Bronchial epithelial cell (primary cell): Measurements from ENCODE around the gene NDUFB7. TPM values are rescaled to one million over a fixed set of nuclear protein-coding genes. Genes with fewer than 3 reads are reported as not detected.
A peak's percentile ranks its signal among the peaks of the same experiment; 100 is the strongest.

Source experiments
- DNase-seq: peaks from one replicate; pipeline ENCODE4 v3.0.0-alpha.2; 2010; ENCODE audit warnings: low read depth
- FAIRE-seq: peaks from 2 replicates; lab custom pipeline; 2011; peaks lifted over from hg19 to GRCh38; lab: Jason Lieb, UNC
- H3K27me3 ChIP-seq: 2 replicates; pipeline ENCODE4 v1.5.1; 2011; ENCODE audit warnings: low read length; ENCODE audit not compliant: control insufficient read depth, insufficient read depth
- H3K36me3 ChIP-seq: 2 replicates; pipeline ENCODE4 v1.5.1; 2011; ENCODE audit warnings: low read length; ENCODE audit not compliant: control insufficient read depth, insufficient read depth
- H3K4me3 ChIP-seq: 2 replicates; pipeline ENCODE4 v1.5.1; 2011; ENCODE audit warnings: mild to moderate bottlenecking, low read depth, low read length, control low read depth
- total RNA-seq: library from RNA; depleted of rRNA; stranded (reverse); fragments of >200 nt; gene quantifications from 2 replicates; pipeline ENCODE4 v1.2.1, GENCODE V29; 2014
- TF ChIP-seq, protein P1 (sequence below): IDR thresholded peaks from 2 replicates; pipeline ENCODE4 v1.5.1; 2011; ENCODE audit warnings: mild to moderate bottlenecking, moderate library complexity, low read length, control low read depth, inconsistent platforms; ENCODE audit not compliant: insufficient read depth, severe bottlenecking

Gene NDUFB7
- total RNA-seq, 1 donor from 2014 or later = 192 TPM

DNA sequence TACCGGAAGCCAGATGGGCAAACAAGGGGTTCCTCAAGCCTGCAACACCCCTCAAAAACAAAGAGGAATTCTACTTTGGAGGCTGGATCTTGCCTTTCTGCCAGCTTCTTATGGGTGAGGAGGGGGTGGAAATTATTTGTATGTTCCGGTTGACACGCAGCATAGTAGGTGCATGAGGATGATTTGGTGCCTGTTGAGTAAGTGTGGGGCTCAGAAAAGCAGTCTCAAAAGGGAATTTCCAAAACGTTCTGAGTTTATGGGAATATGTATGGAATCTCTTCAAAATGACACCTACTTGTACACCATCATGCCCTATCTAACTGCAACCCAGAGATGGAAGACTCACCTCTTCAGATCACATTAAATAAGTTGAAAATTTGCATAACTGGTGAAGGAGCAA is 45.4 kb downstream of the NDUFB7 start:
- Histone ChIP-seq H3K4me3 (no peak overlapping the region), H3K27me3 (no peaks in the 10 kb centered on the region), H3K36me3 (no peaks in the 10 kb centered on the region)
- peak; percentile 63 for DNase-seq
- FAIRE-seq = no peak
- TF ChIP-seq, protein P1, sequence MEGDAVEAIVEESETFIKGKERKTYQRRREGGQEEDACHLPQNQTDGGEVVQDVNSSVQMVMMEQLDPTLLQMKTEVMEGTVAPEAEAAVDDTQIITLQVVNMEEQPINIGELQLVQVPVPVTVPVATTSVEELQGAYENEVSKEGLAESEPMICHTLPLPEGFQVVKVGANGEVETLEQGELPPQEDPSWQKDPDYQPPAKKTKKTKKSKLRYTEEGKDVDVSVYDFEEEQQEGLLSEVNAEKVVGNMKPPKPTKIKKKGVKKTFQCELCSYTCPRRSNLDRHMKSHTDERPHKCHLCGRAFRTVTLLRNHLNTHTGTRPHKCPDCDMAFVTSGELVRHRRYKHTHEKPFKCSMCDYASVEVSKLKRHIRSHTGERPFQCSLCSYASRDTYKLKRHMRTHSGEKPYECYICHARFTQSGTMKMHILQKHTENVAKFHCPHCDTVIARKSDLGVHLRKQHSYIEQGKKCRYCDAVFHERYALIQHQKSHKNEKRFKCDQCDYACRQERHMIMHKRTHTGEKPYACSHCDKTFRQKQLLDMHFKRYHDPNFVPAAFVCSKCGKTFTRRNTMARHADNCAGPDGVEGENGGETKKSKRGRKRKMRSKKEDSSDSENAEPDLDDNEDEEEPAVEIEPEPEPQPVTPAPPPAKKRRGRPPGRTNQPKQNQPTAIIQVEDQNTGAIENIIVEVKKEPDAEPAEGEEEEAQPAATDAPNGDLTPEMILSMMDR = no peak

- H3K4me3 ChIP-seq = no peak overlapping the region
- FAIRE-seq (peak; percentile 98), DNase-seq (peak; percentile 99)
- TF ChIP-seq, protein P1 = no peak
- no peaks in the 10 kb centered on the region for H3K27me3 ChIP-seq
- no peaks in the 10 kb centered on the region for H3K36me3 ChIP-seq
Observed at GRCh38 chr19:14525729-14526128, 46.1 kb downstream of the NDUFB7 start.

DNA sequence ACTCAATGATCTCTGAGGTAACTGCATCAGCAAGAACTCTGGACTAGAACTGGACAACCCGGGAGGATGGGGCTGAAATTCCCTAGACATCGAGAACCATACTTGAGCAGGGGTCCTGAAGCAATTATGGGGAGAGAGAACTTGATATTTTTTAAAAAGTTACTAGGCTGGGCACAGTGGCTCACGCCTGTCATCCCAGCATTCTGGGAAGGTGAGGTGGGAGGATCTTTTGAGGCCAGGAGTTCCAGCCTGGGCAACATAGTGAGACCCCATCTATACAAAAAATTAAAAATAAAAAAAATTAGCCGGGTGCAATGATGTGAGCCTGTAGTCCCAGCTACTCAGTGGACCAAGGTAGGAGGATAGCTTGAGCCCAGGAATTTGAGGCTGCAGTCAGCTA is 51.3 kb downstream of the NDUFB7 start:
- Histone ChIP-seq H3K4me3 (no peak overlapping the region), H3K27me3 (no peaks in the 10 kb centered on the region), H3K36me3 (peaks cover 13% of the 10 kb centered on the region)
- FAIRE-seq (no peak), DNase-seq (no peak)
- TF ChIP-seq, protein P1 = no peak

DNA sequence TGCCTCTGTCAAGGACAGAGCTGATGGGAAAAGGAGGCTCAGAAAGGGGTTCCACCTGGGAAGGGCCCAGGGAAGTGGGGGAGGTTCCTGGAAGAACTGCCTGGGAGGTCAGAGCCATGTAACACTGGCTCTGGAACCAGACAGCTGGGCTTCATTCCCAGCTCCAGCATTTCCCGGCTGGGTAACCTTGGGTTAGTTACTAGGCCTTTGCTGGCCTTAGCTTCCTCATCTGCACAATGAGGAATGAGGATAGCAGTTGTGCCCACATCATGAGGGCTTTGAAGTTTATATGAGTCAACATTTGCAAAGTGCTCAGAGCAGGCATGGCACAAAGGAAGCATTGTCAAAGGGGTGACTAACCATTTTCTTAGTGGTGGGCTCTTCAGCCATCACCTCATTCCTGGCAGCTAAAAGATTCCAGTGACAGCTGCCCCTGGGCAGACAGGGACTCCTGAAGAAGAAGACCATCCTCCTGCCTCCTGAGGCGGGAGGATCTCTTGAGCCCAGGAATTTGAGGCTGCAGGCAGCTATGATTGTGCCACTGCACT is 51.9 kb downstream of the NDUFB7 start:
- peak; percentile 93 for DNase-seq
- Histone ChIP-seq H3K36me3 (peaks cover 20% of the 10 kb centered on the region), H3K4me3 (no peak overlapping the region), H3K27me3 (no peaks in the 10 kb centered on the region)
- TF ChIP-seq, protein P1 = no peak
- no peak for FAIRE-seq

DNA sequence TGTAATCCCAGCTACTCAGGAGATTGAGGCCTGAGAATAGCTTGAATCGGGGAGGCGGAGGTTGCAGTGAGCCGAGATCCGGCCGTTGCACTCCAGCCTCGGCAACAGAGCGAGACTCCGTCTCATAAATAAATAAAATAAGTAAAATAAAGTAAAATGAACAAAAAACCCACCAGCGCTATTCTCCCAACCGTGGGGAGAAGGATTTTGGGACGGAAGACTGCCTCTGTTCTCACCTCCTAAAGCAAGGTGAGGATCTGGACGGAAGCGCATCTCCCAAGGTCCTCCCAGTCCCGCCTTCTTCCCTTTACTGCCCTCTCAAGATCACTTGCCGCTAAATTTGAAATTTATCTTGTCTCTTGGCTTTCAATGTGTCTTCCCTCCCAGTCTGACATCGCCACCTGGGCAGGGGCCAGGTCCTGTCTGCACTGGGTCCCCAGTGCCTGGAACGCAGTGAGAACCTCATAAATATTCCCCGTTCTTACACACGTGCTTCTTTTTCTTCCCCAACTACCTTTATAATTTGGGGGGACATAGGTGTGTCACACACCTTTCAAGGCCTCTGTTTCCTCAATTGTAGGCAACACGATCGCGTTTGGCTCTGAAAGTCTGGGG is 52.5 kb downstream of the NDUFB7 start:
- TF ChIP-seq, protein P1 = no peak
- H3K4me3 ChIP-seq = no peak overlapping the region
- FAIRE-seq (no peak), DNase-seq (no peak)
- no peaks in the 10 kb centered on the region for H3K27me3 ChIP-seq
- peaks cover 21% of the 10 kb centered on the region for H3K36me3 ChIP-seq
